ENCODE data around the gene CEP85. TPM values are rescaled to one million over a fixed set of nuclear protein-coding genes. Genes with fewer than 3 reads are reported as not detected.

CEP85 gene
- total RNA-seq, 2 donors from 2014 or later = 2.8 to 4.0 TPM

GRCh38 chr1:26297791-26298124 lies 63.8 kb downstream of the CEP85 start:
- ATAC-seq (ENCODE audit: insufficient number of reproducible peaks, low FRiP score, low read depth) (no peak), DNase-seq (ENCODE audit: low spot score) (no peak)
- Histone ChIP-seq H3K9me3 (no peaks in the 10 kb centered on the region), H3K4me3 (no peak overlapping the region), H3K27me3 (replicated peaks; ENCODE audit: insufficient read depth) (no peaks in the 10 kb centered on the region), H3K4me1 (ENCODE audit: control insufficient read depth in 1 of 2, low read depth in 2 of 2) (no peaks in the 10 kb centered on the region), H3K27ac (no peak overlapping the region), H3K36me3 (peaks cover 2% of the 10 kb centered on the region)
- no peak for TF ChIP-seq CTCF (IDR thresholded peaks at IDR 0.05)

DNA sequence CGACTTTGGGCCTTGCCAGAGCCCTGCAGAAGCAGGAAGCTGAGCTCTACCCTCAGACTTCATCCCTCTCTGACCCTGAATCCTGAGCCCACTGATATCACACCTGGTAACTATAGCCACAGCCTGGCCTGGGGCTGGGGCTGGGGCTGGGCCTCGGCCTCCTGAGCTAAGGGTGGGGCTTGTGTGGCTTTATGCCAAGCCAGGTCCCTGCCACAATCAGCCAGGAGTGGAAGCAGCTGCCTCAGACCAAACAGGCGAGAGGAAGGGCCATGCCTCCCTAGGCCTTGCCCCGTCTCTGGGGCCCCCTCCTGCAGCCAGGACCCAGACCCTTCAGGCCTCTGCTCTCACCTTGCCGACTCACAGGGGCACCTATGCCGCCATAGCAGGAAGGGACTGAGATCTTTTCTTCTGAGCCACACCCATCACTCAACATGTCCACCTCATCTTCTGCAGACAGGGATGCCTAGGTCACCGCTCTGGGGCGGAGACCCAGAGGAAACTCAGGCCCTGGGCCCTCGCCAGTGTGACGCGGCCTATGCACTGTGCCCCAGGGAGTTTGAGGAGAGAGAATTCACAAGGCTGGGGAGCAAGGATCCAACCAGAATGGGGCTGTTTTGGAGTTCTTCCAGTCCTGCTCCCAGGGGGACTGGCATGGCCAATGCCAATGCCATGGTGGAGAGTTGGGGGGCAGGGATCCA lies 66.7 kb downstream of the CEP85 start:
- Histone ChIP-seq H3K4me3 (no peak overlapping the region), H3K27ac (no peak overlapping the region), H3K4me1 (ENCODE audit: control insufficient read depth in 1 of 2, low read depth in 2 of 2) (peaks cover 2% of the 10 kb centered on the region in 2 donors), H3K36me3 (peaks cover 2% of the 10 kb centered on the region), H3K9me3 (no peaks in the 10 kb centered on the region), H3K27me3 (replicated peaks; ENCODE audit: insufficient read depth) (no peaks in the 10 kb centered on the region)
- DNase-seq (ENCODE audit: low spot score) = no peak
- no peak for TF ChIP-seq CTCF (IDR thresholded peaks at IDR 0.05)
- ATAC-seq (ENCODE audit: insufficient number of reproducible peaks, low FRiP score, low read depth) = no peak

DNA sequence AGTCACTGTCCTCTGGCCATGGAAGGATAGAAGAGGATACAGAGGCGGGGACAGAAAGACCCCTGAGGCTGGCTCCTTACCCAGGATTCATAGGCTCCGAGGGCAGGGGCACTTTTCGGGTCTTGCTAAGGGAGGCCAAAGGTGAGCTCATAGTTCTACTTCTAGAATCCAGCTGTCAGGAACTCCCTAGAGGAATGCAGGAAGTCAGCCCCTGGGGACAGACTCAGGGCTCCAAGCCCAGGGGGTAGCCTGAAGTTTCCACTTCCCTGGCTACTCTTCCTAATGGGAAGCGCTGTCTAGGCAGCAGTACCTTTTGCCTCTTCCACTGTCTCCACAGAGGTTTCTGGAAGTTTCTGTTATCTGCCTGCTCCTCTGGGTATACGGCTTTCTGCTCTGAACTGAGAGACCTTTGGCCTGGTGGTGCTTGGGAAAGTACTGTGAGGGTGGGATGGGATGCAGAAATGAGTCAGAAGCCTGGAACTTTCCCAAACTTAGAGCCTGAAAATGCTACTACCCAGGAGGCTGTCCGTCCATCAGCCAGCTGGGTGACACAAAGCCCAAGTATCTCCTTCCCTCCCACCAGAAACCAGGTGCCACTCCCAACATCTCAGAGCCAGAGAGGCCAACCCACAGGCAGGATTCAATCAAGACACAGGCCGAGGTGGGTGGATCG lies 68.9 kb downstream of the CEP85 start:
- Histone ChIP-seq H3K9me3 (no peaks in the 10 kb centered on the region), H3K27ac (no peak overlapping the region), H3K27me3 (replicated peaks; ENCODE audit: insufficient read depth) (no peaks in the 10 kb centered on the region), H3K4me1 (ENCODE audit: control insufficient read depth in 1 of 2, low read depth in 2 of 2) (peaks cover 7 to 12% of the 10 kb centered on the region in 2 donors), H3K4me3 (no peak overlapping the region), H3K36me3 (peaks cover 2% of the 10 kb centered on the region)
- no peak for ATAC-seq (ENCODE audit: insufficient number of reproducible peaks, low FRiP score, low read depth)
- DNase-seq (ENCODE audit: low spot score) = no peak
- no peak for TF ChIP-seq CTCF (IDR thresholded peaks at IDR 0.05)

DNA sequence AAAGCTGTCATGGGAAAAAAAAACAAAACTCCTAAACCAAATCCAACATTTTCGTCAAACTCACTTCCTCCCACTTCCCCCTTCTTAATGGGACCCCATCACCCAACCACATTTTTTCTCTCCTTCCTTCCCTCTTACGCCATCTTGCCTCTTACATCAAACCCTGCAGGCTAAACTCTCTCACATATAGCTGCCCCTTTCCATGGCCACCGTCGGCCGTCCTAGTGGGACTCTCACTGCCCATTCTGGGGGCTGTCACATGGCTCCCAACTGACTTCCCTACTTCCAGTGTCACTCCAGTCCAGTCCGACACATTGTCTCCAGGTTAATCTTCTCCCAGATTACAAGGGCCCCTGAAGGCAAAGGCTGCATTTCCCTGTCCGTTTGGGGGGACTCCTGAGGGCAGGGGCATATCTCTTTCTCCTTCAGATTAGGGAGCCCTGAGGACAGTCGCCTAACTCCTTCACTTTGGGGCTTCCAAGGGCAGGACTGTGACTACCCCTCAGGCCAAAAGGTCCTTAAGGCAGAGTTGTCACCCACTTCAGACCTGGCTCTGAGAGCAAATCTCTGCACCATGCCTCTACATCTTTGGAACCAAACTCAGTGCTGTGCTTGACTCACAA lies 71.8 kb downstream of the CEP85 start:
- peak overlapping the region; percentile 80 for H3K4me3 ChIP-seq
- H3K27ac ChIP-seq = peak overlapping the region; percentile 34 to 45

More for the DNA sequence above, 71.8 kb downstream of the CEP85 start:
- Histone ChIP-seq H3K36me3 (peaks cover 2% of the 10 kb centered on the region), H3K4me1 (ENCODE audit: control insufficient read depth in 1 of 2, low read depth in 2 of 2) (peaks cover 7 to 12% of the 10 kb centered on the region in 2 donors), H3K9me3 (no peaks in the 10 kb centered on the region), H3K27me3 (replicated peaks; ENCODE audit: insufficient read depth) (no peaks in the 10 kb centered on the region)
- ATAC-seq (ENCODE audit: insufficient number of reproducible peaks, low FRiP score, low read depth) = no peak
- no peak for DNase-seq (ENCODE audit: low spot score)
- TF ChIP-seq CTCF (IDR thresholded peaks at IDR 0.05) = no peak

Data from thoracic aorta (tissue), 2 donors.